Uterus (tissue), 4 donors: Measurements from ENCODE around the gene VKORC1L1. TPM values are rescaled to one million over a fixed set of nuclear protein-coding genes. Genes with fewer than 3 reads are reported as not detected.
A peak's percentile ranks its signal among the peaks of the same experiment; 100 is the strongest.
"Not testable (repeated sequence)": the region's sequence is repeated elsewhere in the genome, so short reads cannot be mapped to it uniquely, and the experiment has no call there.

Experiments
- DNase-seq, 2 donors: peaks; one replicate each; pipeline ENCODE4 v3.0.0-alpha.2; 2019 to 2020
- H3K27ac ChIP-seq, 2 donors: fragments of 200-600 bp; sonication (generic); 1 replicate in 1 of 2; 2 replicates in 1 of 2; pipeline ENCODE4 v1.5.1; 2016 to 2018
- H3K27me3 ChIP-seq, 2 donors: fragments of 200-600 bp; sonication (generic); one replicate each; pipeline ENCODE4 v1.5.1; 2018 to 2019; ENCODE audit warnings: control low read depth in 1 of 2
- H3K36me3 ChIP-seq, 2 donors: fragments of 200-600 bp; sonication (generic); one replicate each; pipeline ENCODE4 v1.5.1; 2019; ENCODE audit warnings: control low read depth in 1 of 2
- H3K4me1 ChIP-seq, 2 donors: fragments of 200-600 bp; sonication (generic); one replicate each; pipeline ENCODE4 v1.5.1; 2018 to 2019; ENCODE audit warnings: control low read depth in 1 of 2
- H3K4me3 ChIP-seq, 2 donors: fragments of 200-600 bp; sonication (generic); 1 replicate in 1 of 2; 2 replicates in 1 of 2; pipeline ENCODE4 v1.5.1; 2018 to 2019; ENCODE audit warnings: mild to moderate bottlenecking in 1 of 2
- H3K9me3 ChIP-seq, 2 donors: fragments of 200-600 bp; sonication (generic); one replicate each; pipeline ENCODE4 v1.5.1; 2019; ENCODE audit warnings: control low read depth in 1 of 2
- CTCF ChIP-seq, 4 experiments: fragments of 200-600 bp in 2 of 4; fragments of 450-650 bp in 2 of 4; sonication (generic) in 2 of 4; IDR thresholded peaks; one replicate each; pipeline ENCODE4 v1.5.1; 2016 to 2019; ENCODE audit warnings: antibody characterized with exemption in 4 of 4, mild to moderate bottlenecking in 2 of 4, moderate library complexity in 1 of 4
- POLR2A ChIP-seq, 2 donors: fragments of 450-650 bp; IDR thresholded peaks; one replicate each; pipeline ENCODE4 v1.6.1; 2016; ENCODE audit warnings: antibody characterized with exemption in 2 of 2, mild to moderate bottlenecking in 1 of 2, moderate library complexity in 1 of 2
- intact Hi-C: fragments of 100-400 bp; cut with DNase I; formaldehyde crosslinking; loops from one replicate; pipeline ENCODE4 v1.15.1; 2023; ENCODE audit warnings: low total_unique reads
- total RNA-seq, 4 donors: library from RNA; depleted of rRNA in 3 of 4; stranded (reverse); fragments of >200 nt in 3 of 4; gene quantifications; one replicate each; pipeline versions ENCODE4 v1.1.0 to v1.2.4, GENCODE V29; 2014 to 2023
- donor health status: DM: yes; HTN: yes; CAD: no.

Gene VKORC1L1
- total RNA-seq, 4 donors from 2014 or later: 12.3 to 33.9 (median 20.6) TPM

DNA sequence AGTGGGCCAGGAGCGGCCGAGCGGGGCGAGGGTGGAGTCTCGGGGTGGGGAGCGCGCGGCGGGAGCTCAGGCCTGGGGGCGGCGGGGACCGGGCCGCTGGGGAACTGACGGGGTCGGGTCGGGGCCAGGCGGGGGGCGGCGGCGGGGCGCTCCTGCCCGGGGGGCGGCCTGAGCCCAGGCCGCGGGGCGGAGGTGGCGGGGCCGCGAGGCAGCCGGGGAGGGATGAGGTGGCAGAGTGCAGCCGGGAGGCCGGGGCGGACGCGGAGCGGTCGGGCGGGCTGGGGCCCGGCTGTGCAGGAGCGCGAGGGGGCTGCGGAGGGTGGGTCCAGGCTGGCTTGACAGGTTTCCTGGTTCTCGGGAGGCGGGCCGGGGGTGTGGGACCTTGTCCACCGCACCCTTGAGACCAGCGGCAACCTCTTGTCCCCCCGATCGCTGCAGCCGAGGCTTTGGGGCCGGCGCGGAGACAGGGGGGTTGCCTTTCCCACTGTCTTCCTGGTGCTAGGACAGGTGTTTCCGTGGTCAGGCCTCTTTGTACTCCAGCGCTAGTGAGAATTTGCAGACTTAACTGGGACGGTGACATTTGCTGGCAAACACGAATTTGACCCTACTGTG, 814 bp downstream of the VKORC1L1 start:
- Histone ChIP-seq H3K4me3 (peak overlapping the region; percentile 63 to 97), H3K27ac (peak overlapping the region; percentile 42 to 78)
- H3K27me3 ChIP-seq, intact Hi-C loops, H3K36me3 ChIP-seq, H3K4me1 ChIP-seq, H3K9me3 ChIP-seq: not testable (repeated sequence)
- DNase-seq: peak; percentile 19 to 32

DNA sequence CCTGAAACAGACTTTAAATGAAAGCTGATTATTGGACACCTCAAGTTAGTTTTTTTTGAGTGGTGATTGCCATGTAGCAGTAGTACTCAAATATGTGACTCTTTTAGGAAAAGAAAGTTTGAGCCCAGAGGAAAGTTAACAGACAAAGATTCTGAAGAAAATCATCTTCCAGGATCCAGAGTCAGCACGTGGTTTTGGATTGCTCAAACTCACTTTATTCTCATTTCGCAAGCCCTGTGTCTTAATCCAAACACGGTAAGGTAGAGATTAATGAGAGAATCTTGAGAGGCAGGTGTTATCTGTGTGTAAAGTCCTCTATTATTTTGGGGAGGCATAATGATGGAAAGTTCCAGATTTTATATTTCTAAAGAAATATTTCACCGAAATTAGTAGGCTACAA, 2.8 kb downstream of the VKORC1L1 start:
- H3K27ac ChIP-seq, H3K4me3 ChIP-seq, H3K4me1 ChIP-seq, H3K27me3 ChIP-seq, H3K9me3 ChIP-seq, intact Hi-C loops, H3K36me3 ChIP-seq, DNase-seq: not testable (repeated sequence)

DNA sequence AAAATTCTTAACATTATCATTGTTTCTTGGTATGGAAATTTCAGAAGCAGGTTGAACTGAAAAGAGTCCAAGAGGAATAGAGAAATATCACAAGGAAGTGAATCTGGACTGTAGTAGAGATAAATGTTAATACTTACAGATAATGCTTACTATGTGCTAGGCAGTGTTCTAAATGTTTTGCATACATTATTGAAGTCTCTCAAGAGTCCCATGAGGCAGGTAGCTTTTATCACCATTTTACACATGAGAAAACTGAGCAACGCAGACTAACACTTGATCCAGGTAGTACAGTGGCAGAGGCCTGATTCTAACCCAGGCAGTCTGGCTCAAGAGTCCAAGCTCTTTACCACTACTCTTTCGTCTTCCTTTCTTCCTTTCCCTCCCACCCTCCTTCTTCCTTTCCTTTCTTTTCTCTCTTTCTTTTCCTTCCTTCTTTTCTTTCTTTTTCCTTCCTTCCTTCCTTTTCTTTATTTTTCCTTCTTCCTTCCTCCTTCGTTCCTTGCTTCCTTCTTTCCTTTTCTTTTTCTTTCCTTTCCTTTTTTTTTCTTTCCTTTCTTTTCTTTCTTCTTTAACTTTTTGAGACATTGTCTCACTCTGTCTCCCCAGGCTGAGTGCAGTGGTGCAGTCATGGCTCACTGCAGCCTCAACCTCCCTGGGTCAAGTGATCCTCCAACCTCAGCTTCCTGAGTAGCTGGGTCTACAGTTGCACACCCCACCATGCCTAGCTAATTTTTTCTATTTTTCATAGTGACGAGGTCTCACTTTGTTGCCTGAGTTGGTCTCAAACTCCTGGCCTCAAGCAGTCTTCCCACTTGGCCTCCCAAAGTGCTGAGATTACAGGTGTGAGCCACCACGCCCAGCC, 6.6 kb downstream of the VKORC1L1 start:
- H3K27ac ChIP-seq, H3K4me3 ChIP-seq, H3K36me3 ChIP-seq, H3K27me3 ChIP-seq, intact Hi-C loops, H3K4me1 ChIP-seq, DNase-seq, H3K9me3 ChIP-seq: not testable (repeated sequence)

GRCh38 chr7:65880242-65880641, 7.4 kb downstream of the VKORC1L1 start:
- H3K9me3 ChIP-seq, DNase-seq, H3K36me3 ChIP-seq, intact Hi-C loops, H3K27me3 ChIP-seq, H3K4me1 ChIP-seq, H3K27ac ChIP-seq, H3K4me3 ChIP-seq: not testable (repeated sequence)

DNA sequence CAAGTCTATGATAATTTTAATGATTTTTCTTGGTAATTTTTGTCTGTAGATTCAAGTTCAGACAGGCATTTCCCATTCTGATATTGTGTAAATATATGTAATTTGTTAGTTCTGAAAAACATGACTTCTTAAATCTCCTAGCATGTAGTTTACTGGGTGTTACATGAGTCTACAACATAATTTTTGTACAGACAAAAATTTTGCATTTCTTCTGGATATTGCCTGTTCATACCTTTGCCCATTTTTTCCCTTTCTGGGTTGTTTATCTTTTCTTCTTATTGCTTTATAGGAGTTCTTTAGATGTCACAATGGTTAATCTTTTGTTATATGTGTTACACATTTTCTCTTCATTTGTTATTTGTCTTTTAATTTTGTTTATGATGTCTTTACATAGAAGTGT, 12.1 kb downstream of the VKORC1L1 start:
- H3K27ac ChIP-seq, H3K9me3 ChIP-seq, DNase-seq, H3K36me3 ChIP-seq, H3K4me1 ChIP-seq, intact Hi-C loops, H3K27me3 ChIP-seq, H3K4me3 ChIP-seq: not testable (repeated sequence)

DNA sequence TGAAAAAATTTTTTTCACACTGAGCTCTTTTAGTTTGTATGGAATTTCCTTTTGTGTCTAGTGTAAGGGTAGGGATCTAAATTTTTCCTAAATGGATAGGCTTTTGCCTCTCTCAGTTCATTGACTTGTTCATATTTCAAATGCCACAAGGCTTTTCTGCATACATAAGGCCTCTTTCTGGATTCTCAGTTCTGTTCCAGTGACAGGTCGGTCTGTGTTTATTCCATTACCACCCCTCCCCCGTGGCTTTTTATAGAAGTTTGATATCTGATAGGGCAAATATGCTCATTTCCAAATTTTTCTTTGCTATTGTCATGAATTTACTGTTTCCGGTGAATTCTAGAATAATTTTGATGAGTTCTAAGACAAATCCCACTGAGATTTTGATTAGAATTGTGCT, 12.7 kb downstream of the VKORC1L1 start:
- intact Hi-C loops, H3K4me3 ChIP-seq, H3K27ac ChIP-seq: not testable (repeated sequence)

GRCh38 chr7:65888434-65889156, 15.7 kb downstream of the VKORC1L1 start:
- H3K27ac ChIP-seq, H3K9me3 ChIP-seq, H3K27me3 ChIP-seq, H3K4me1 ChIP-seq, H3K36me3 ChIP-seq, intact Hi-C loops, DNase-seq, H3K4me3 ChIP-seq: not testable (repeated sequence)

More for the DNA sequence above, 12.7 kb downstream of the VKORC1L1 start:
- not testable (repeated sequence) for H3K27me3 ChIP-seq, H3K36me3 ChIP-seq, H3K4me1 ChIP-seq, DNase-seq, H3K9me3 ChIP-seq

GRCh38 chr7:65889722-65890121, 16.8 kb downstream of the VKORC1L1 start:
- DNase-seq, H3K4me3 ChIP-seq, H3K27me3 ChIP-seq, H3K27ac ChIP-seq, intact Hi-C loops, H3K36me3 ChIP-seq, H3K4me1 ChIP-seq, H3K9me3 ChIP-seq: not testable (repeated sequence)

- no peak overlapping the region for H3K27ac ChIP-seq
- H3K4me3 ChIP-seq: no peak overlapping the region
- H3K27me3 ChIP-seq: no peaks in the 10 kb centered on the region
- no peak for DNase-seq
- TF ChIP-seq CTCF (IDR thresholded peaks at IDR 0.05) (no peak), POLR2A (IDR thresholded peaks at IDR 0.05) (no peak)
- intact Hi-C loops: no loop called here
- H3K9me3 ChIP-seq: no peaks in the 10 kb centered on the region
- H3K4me1 ChIP-seq: no peaks in the 10 kb centered on the region
- no peaks in the 10 kb centered on the region for H3K36me3 ChIP-seq
These were observed 19.3 kb downstream of the VKORC1L1 start for GRCh38 chr7:65892161-65892560.
